HG02943 (cell line): ENCODE data around the gene HAUS8.
"Not testable (repeated sequence)": the region's sequence is repeated elsewhere in the genome, so short reads cannot be mapped to it uniquely, and the experiment has no call there.

ENCODE experiments used
- ATAC-seq: cut with Tn5 transposase; IDR thresholded peaks from one replicate; pipeline ENCODE4 v1.9.1; 2021; ENCODE audit warnings: mild to moderate bottlenecking, low read depth, moderate library complexity; ENCODE audit not compliant: unreplicated experiment

The HAUS8 gene

DNA sequence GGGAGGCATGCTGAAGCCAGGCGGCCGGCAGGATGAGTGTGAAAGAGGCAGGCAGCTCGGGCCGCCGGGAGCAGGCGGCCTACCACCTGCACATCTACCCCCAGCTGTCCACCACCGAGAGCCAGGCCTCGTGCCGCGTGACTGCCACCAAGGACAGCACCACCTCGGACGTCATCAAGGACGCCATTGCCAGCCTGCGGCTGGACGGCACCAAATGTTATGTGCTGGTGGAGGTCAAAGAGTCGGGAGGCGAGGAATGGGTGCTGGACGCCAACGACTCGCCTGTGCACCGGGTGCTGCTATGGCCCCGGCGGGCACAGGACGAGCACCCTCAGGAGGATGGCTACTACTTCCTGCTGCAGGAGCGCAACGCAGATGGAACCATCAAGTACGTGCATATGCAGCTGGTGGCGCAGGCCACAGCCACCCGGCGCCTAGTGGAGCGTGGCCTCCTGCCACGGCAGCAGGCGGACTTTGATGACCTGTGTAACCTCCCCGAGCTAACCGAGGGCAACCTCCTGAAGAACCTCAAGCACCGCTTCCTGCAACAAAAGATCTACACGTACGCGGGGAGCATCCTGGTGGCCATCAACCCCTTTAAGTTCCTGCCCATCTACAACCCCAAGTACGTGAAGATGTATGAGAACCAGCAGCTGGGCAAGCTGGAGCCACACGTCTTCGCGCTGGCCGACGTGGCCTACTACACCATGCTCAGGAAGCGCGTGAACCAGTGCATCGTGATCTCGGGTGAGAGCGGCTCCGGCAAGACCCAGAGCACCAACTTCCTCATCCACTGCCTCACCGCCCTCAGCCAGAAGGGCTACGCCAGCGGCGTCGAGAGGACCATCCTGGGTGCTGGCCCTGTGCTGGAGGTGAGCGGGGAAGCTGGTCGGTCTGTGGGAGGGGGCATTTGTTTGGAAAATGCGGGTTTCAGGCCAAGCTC is 26.7 kb upstream of the HAUS8 start:
- no peak for ATAC-seq

DNA sequence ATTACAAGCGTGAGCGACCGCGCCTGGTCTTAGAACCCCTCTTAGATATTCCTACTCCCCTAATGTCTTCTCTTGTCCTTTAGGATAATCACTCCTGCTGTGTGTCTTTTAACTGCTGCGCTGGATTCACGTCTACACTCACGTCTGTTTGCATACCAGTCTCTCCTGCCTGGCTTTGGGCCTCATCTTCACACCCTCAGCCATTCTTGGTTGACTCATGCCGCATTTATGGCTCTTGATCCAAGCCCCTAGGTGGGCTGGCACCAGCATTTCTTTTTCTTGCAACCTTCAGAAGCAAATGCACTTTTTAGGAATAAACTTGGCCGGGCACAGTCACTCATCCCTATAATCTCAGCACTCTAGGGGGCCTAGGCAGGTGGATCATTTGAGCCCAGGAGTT is 23.1 kb upstream of the HAUS8 start:
- no peak for ATAC-seq

DNA sequence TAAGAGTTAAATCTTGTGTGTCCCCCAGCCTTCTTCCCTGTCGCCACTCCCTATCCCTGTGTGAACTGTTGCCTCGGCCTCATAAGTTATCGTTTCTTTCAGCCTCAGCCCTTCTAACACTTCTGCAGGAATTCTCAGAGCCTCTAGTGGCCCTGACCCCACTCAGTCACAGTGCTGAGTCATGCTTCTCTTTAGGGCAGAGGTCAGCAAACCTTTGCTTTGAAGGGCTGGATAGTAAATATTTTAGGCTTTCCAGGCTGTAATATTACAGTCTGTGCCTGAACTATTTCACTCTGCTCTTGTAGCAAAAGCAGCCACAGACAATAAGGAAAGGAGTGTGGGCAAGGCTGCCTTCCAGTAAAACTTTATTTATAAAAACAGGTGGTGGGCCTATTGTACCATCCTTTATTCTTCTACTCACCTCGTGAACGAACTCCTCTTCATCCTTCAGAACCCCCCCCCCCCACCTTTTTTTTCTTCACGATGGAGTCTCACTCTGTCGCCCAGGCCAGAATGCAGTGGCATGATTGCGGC is 22.4 kb upstream of the HAUS8 start:
- no peak for ATAC-seq

DNA sequence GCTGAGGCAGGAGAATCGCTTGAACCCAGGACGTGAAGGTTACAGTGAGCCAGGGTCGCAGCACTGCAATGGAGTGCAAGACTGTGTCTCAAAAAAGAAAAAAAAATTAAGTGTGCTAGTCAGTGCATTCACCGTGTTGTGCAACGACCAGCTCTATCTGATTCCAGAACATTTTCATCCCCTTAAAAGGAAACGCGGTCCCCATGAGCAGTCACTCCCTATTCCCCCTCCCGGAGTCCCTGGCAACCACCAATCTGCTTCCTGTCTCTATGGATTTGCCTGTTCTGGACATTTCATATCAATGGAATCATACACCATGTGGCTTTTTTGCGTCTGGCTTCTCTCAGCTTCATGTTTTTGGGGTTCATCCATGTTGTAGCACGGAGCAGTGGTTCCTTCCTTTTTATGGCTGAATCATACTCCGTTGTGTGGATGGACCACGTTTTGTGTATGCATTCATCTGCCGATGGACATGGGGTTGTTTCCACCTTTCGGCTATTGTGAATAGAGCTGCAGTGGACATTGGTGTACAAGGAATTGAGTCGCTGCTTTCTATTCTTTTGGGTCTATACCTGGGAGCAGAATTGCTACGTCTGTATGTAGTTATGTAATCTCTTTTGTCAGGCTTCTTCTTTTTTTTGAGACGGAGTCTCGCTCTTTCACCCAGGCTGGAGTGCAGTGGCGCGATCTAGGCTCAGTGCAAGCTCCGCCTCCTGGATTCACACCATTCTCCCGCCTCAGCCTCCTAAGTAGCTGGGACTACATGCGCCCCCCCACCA is 20.1 kb upstream of the HAUS8 start:
- ATAC-seq: no peak

DNA sequence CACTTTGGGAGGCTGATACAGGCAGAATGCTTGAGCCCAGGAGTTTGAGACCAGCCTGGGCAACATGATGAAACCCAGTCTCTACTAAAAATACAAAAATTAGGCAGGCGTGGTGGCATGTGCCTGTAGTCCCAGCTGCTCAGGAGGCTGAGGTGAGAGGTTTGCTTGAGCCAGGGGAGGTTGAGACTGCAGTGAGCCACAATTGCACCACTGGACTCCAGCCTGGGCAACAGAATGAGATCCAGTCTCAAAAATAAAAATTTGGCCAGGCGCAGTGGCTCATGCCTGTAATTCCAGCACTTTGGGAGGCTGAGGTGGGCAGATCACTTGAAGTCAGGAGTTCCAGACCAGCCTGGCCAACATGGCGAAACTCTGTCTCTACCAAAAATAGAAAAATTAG is 19.4 kb upstream of the HAUS8 start:
- not testable (repeated sequence) for ATAC-seq

DNA sequence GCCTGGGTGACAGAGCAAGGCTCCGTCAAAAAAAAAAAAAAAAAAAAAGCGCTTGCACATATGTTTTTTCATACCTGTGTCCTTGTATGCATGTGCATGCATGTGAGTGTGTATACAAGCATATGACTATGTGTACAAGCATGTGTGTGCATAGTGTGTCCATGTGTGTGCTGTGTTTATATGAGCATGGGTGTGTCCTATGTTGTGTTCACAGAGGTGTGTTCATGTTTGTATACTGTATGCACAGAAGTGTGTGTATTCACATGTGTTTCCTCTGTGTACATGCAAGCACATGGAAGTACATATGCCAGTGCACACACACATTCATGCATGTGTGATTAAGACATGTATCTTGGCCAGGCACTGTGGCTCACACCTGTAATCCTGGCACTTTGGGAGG is 17.4 kb upstream of the HAUS8 start:
- no peak for ATAC-seq

DNA sequence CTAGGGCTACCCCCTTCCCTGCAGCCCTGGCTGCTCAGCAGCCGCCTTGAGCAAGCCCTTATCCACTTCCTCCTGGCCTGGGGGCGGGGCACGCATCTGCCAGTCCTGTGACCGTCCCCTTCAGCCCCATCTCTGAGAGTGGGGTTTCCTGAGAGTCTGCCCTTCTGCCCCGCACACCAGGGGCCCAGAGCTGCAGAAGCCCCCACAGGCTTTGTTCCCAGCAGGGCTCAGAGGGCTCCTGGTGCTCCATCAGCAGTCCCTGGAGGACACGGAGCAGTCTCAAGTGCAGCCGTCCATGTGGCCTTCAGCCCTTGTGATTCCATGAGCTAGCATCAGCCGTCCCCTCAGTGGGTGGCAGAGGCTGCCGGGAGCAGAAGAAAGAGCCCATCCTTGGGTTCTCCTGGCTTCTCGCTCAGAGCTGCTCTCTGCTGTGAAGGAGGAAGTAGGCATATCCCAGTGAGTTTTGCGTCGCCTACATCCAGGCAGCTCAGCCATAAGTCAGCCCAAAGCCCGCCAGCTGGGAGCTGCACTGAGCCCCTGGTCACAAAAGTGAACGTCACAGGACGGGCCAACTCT is 16.6 kb upstream of the HAUS8 start:
- ATAC-seq: no peak

DNA sequence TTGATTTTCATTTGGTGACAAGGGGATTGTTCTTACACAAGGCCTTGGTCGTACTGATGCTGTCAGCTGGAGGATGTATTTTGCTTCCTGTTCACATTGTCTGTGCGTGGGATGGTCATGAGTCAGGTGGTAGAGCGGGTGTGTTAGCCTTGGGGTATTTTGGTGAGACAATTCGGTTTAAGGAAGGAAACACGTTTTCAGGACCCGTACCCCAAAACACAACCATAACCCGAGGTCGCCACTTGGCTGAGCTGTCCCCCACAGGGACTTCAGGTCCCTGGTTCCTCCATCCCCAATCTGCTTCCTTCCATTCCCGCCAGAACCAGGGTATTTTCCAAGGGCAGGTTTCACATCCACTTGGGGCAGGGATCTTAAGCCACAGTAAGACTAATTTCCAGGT is 15.3 kb upstream of the HAUS8 start:
- no peak for ATAC-seq

DNA sequence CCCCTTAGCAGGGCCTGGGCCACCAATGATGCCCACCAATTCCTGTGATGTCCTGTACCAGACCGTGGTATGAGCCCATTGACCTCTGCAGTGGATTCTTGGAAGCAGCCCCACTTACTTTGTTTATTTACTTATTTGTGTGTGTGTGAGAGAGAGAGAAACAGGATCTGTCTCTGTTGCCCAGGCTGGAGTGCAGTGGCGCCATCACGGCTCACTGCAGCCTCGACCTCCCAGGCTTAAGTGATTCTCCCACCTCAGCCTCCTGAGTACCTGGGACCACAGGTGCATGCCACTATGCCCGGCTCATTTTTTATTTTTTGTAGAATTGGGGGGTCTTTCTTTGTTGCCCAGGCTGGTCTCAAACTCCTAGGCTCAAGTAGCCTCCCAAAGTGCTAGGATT is 13.3 kb upstream of the HAUS8 start:
- no peak for ATAC-seq

DNA sequence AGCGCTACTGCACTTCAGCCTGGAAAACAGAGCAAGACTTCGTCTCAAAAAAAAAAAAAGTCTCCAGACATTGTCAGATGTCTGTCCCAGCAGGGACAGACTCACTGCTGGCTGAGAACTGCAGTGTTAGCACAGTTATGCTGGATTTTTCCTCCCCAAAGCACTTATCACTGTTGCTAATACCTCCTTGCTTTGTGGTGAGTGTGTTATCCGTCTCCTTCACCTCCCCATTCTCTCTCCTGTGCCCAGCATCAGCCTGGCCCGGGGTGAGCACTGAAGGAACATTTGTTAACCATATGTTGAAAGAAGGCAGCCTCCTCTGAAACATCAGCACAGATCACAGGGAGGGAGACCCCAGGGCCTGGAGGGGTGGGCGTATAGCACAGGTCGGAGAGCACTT is 11.6 kb upstream of the HAUS8 start:
- ATAC-seq: no peak

DNA sequence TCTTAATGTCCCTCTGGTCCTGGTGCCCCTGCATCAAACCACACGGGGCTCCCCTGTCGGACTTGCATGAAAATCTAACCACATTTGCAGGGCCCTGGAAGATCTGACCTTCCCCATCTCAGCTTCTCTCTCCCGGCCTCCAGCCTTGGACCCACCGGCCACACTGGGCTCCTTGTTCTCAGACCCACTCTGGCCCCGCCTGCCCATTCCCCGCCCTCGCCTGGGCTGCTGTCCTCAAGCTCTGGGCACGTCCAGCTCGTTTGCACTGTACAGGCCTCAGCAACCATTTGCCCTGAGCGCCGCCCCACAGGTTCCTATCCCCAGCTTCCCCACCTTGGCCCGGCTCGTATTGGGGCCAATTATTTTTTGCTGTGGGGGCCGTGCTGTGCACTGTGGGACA is 10.9 kb upstream of the HAUS8 start:
- no peak for ATAC-seq

DNA sequence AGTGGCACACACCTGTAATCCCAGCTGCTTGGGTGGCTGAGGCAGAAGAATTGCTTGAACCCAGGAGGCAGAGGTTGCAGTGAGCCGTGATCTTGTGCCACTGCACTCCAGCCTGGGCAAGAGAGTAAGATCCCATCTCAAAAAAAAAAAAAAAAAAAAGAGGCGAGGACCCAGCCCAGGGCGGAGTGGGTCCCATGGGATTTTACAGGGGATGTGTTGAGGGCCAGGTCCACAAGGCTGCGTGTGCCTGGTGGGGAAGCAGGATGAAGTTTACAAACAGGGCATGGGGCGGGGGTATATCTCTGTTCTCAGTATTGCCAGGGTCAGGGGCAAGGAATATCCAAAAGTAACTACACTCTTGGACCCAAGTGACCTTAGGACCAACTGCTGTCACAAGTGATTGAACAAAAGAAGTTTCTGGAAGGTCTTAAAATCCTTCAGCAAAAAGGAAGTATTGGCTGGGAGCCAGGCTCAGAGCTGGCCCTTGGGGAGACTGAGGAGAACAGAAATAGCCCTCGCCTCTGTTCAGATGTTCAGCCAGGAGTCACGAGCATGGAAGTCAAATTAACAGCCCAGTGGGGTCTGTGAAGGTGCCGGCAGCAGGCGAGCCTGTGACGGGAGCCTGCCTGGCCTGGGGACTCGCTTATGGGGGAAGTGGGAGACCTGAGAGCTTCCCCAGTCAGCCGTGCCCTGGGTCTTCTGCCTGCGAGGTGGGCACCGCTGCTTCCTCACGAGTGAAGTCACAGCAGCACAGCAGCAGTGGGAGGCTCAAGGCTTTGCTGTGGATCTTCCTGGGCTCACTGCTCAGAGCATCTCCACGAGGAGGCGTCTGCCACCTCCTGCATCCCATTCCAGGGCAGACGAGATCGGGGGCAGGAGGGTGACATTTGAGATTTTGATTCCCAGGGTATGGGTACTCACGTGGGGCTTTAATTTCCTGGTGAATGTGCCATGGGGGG is 6.7 kb upstream of the HAUS8 start:
- no peak for ATAC-seq

DNA sequence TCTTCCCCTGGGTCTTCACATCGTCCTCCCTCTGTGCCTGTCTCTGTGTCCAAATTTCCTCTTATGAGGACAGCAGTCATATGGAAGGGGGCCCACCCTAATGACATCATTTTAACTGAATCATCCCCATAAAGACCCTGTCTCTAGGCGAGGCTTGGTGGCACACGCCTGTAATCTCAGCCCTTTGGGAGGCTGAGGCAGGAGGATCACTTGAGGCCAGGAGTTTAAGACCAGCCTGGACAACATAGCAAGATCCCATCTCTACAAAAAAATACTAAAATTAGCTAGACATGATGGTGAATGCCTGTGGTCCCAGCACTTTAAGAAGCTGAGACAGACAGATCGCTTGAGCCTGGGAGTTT is 5.2 kb upstream of the HAUS8 start:
- no peak for ATAC-seq

DNA sequence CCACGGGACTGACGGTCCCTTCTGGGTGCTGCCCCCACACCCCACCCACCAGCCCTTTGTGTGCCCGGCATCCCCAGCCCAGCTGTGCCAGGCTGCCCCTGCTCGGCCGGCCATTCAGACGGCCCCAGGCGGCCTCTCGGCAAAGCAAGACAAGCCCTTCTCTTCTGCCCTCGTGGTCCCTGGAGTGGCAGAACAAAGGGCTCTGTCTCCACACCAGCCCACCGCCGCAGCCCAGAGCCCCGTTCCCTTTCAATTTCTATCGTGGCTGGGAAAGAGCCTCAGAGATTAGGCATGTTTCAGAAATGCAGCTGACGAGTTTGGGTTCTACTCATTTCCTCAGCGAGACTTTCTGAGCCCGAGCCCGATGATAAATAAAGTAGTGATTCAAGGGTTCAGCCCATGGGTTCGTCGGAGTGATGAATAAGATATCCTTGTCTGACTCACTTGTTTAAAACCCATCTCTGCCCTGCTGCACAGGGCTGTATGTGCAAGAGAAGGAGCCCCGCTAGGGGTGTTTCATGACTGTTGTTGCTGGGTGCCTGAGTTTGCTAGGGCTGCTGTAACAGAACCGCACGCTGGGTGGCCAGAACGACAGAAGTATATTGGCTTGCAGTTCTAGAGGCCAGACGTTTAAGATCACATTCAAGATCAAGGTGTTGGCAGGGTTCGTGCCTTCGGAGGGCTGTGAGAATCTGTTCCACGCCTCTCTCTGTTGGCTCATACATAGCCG is 4.6 kb upstream of the HAUS8 start:
- ATAC-seq: no peak

DNA sequence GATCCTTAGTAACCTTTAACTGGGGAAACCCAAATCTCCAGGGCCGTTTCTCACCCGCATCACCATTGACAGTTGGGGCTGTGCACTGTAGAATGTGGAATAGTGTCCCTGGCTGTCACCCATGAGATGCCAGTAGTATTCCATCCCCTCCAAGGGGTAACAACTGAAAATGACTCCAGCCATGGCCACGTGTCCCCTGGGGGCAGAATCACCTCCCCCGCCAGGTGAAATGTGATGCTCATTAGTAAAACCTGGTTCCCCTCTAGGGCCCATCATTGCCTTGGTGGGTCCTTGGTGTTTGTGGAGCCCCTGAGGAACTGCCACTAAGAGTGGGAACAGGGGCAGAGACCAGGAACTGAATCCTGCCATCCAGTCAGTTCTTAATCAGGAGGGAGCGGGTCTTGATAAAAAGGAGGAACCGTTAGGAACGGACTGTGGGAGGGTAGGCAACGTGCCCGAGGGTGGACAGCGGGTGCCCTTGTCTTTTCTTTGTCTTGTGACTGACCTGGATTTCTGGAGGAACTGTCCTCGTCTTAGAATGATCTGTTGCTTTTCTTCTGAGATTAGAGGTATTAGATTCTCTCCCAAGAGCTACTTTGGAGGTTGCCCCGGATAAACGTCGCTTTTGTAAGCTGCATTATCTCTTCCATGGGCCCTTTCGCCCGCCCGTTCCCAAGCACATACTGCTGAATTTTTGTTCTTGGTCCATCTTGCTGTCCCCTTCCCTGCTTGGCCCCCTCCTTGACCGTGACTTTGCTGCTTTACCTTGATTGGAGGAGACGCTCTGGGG is 3.9 kb upstream of the HAUS8 start:
- ATAC-seq: no peak

DNA sequence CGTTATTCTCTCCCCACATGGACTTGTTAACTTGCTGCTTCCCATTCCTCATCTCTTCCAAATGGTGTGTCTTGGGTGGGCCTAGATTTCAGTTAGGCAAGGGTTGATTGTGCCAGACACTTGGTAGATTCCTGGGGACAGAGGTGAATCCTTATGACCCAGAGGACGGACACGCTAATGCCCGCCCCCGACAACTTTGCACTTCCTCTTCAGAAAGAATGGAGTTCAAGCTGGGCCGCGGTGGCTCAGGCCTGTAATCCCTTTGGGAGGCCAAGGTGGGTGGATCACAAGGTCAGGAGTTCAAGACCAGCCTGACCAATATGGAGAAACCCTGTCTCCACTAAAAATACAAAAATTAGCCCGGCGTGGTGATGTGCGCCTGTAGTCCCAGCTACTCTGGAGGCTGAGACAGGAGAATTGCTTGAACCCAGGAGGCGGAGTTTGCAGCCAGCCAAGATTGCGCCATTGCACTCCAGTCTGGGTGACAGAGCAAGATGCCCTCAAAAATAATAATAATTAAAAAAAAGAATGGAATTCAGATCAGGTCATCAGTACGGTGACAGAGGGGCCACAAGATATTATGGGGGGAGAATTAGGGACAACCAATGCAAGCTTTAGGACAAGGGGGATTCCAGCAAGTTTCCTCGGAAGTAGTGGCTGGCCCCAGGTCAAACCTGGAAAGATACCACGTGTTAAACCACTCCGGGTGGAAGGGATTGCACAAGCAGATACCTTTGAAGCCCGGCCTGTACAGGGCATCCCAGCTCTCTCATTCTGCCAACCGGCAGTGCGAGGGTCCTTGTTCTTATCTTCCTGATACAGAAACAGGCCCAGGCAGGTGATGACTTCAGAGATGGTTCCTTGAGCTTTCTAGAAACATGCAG is 3.0 kb upstream of the HAUS8 start:
- ATAC-seq: no peak

DNA sequence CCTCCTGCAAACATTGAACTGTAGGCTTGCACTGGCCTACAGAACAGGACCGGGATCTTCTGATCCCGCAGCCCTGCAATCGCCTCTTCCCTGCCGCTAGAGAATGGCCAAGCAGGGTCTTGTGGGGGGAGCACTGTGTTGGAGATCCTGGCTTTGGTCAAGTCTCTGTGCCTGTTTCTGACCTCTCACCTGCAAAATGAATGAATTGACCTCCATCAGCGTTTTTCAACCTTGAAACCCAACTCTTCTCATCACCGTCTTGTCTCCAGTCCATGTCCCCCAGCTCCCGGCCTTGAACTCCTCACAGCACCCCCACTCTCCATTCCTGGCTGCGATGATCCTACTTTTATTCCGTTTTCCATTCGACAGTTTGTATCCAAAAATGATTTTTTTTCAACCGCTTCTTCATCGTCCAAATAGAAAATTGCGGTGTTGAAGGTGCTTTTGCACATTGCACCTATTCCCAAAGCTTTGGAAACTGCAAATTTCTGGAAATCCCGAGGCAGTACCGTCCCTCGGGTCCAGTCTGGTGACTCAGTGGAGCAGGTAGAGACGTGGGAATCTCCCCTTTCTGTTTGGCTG is 2.3 kb upstream of the HAUS8 start:
- ATAC-seq: no peak
